B cell (primary cell): ENCODE measurements around the gene EYS.

ENCODE experiments used
- CTCF ChIP-seq: fragments of 200-600 bp; IDR thresholded peaks from one replicate; pipeline ENCODE4 v1.8.0; 2022; ENCODE audit warnings: antibody characterized with exemption, mild to moderate bottlenecking
- EZH2 ChIP-seq: IDR thresholded peaks from 2 replicates; pipeline ENCODE4 v1.6.1; 2012; ENCODE audit warnings: borderline replicate concordance, low read depth, mild to moderate bottlenecking, moderate library complexity, low read length; ENCODE audit not compliant: insufficient read depth, poor library complexity, severe bottlenecking

DNA sequence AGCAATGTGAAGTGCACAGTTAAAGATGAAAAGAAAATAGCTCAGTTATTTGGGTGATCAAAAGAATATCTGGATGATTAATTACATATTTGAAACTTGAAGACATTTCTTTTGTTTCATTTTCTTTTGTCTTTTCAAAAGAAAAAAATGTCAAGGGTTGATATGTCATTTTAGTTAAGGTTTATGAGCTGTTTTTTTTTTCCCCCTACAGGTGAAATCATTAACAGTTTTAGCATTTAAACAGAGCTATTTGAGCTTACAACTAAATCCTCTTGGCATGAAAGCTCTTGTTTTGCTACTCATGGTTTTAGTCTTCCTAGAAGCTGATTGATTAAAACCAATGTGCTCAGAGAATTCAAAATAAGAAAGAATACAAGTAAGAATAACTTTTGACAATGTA is 1184.2 kb downstream of the EYS start:
- no peak for TF ChIP-seq EZH2
- TF ChIP-seq CTCF = no peak
